HG02642 (cell line): Measurements from ENCODE around the gene MSRB1.

Experiments
- ATAC-seq: cut with Tn5 transposase; IDR thresholded peaks from one replicate; pipeline ENCODE4 v1.9.1; 2021; ENCODE audit warnings: mild to moderate bottlenecking; ENCODE audit not compliant: unreplicated experiment, poor library complexity

Gene MSRB1

DNA sequence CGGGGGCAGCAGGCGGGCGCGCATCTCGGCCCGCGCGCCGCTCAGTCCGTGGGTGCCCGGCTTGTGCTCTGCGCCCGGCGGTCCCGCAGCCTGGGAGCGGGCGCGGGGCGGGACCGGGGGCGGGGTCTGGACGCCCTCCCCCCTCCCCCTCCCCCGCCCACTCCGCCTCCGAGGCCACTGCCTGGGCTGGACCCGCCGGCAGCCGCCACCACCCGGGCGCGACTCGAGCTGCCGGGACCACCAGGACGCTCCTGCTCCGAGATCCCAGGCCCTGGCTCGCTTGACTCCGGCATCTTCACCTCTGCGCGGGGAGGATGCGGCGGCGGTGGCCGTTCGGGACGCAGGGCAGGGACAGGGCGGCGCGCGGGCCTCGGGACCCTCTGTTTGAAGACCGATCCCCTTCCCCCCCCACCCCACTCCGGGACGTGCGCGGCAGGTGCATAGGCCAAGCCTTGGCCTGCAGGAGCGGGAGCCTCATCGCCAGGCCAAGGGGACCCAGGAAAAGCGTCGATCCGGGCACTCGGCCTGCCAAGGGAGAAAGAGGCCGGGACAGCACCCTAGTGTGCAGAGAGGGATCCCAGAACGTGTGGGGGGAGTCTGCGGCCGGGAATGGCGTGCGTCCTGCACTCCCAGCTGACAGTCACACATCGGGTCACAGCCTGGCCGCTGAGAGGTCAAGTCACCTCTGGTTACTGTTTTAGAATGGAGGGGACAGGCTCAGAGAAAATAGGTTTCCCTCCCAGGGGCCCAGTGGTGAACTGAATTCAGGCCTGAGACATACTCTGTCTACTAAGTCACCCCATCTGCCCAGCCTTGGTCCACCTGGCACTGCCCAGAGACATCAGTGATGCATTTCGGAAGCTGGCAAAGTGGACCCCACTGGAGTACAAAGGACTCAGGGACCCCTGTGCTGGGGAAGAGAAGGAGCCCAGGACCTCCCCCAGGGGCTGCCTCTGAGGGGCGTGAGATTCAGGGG lies 24.4 kb downstream of the MSRB1 start, which contains the start of gene HS3ST6:
HS3ST6 (minus strand) TSS at position 65 of the 976 bp plus-strand sequence. CDS start 92 bp downstream, outside the sequence.
- no peak for ATAC-seq

DNA sequence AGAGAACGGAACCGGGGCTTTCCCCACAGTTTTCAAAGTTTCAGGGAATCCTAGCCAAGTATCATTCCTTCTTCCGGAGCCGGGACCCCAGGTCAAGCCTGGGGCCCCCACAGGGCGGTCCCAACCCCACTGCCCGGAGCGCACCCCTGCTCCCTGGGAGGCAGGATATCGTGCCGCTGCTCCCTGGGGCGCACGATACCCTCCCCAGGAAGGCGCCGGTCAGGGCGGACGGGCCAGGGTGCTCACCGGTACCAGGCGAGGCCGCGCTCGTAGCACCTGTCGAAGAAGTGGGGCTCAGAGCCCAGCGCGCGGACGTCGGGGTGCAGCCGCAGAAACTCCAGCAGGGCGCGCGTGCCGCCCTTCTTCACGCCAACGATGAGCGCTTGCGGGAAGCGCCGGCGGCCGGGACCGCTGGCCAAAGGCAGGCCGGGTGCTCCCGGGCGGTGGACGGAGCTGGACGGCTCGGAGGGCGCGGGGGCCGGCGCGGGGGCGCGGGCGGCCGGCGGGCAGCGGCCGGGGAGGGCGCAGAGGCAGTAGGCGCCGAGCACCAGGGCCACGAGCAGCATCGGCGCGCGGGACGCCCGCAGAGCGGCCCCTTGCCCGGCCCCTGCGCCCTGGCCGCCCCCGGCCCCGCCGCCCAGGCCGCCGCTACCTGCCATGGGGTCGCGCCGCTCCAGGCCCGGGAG lies 25.2 kb downstream of the MSRB1 start:
- ATAC-seq: no peak

- no peak for ATAC-seq
These were observed 25.8 kb downstream of the MSRB1 start for GRCh38 chr16:1917056-1917664.

DNA sequence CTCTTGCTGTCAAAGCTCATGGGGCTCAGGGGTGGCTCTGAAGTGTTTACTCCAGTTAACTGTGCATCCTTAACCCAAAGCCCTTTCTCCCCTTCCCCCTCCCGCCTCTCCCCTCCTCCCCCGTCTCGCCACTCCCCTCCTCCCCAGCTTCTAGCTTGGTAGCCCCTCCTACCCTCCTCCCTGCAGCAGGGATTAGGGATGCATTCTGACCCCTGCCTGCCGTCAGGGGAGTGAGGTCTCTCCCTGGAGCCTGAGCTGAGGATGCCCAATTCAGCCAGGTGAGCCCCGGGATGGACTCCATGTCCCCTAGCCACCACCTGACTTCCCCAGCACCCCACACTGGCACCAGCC lies 26.4 kb downstream of the MSRB1 start:
- ATAC-seq: no peak

GRCh38 chr16:1915732-1916639 lies 27.0 kb downstream of the MSRB1 start:
- ATAC-seq: no peak

DNA sequence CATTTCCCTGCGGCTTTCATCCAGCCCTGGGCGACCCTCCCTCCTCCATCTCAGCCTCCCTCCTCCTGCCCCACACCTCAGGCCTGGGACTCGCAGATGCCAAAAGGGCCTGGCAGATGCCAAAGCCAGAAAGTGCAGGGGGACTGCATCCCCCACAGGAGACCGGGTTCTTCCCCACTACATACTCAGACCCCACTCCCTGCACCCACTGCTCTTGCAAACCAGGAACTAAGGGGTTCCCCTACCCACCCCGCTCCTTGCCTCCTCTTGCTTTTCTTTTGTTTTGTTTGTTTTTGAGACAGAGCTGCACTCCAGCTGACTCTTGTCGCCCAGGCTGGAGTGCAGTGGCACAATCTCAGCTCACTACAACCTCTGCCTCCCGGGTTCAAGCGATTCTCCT lies 28.0 kb downstream of the MSRB1 start:
- ATAC-seq: no peak

- ATAC-seq: no peak
These were observed 28.9 kb downstream of the MSRB1 start for GRCh38 chr16:1914084-1914608.

DNA sequence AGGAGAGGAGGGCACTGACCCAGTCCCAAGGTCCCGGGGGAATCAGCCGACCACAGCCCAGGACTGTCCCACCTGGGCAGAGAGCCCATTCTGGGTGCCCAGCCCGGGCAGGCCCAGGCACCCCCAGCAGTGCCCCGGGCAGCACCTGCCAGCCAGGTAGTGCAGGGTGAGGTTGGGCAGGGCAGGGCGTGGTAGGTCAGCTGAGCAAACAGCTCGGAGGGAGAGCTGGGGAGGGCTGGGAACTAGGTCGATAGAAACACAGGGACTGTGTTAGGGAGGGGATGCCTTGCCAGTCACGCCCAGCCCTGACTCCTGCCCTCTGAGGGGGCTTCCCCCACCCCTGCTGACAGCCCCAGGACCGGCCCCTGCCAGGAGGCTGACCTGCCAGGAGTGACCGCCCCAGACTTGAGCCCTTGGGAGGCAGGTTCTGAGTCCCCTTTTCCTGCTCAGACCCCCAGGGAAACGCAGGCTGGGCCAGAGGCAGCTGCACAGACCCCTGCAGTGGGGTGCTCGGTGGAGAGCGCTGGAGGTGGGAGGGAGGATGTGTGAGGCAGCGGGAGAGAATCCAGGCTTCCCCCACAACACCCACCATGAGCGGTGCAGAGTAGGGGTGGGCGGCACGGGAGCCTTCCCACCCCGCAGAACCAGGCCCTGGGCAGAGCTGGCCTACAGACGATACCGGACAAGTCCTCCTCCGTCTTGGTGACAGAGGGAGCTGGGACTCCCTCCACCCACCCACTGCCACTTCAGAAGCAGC lies 29.5 kb downstream of the MSRB1 start:
- ATAC-seq: no peak

DNA sequence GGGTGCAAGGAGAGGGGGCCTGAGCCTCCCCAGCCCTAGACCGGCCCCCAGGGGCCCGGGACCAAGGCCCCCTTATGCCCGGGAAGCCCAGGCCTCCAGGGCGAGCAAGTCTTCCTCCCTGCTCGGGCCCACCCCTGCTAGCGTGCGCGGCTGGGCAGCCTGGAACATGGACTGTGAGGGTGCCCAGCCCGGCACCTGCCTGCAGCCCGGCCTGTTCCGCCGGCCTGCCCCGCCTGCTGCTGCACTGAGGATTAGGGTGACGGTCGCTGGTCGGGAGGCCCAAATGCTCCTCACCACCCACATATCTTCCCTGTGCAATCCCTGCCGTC lies 30.8 kb downstream of the MSRB1 start:
- ATAC-seq: no peak

- no peak for ATAC-seq
These were observed 31.4 kb downstream of the MSRB1 start for GRCh38 chr16:1911467-1912214.

GRCh38 chr16:1909561-1910231 lies 33.3 kb downstream of the MSRB1 start:
- ATAC-seq: no peak

GRCh38 chr16:1908983-1909382 lies 34.0 kb downstream of the MSRB1 start:
- no peak for ATAC-seq

DNA sequence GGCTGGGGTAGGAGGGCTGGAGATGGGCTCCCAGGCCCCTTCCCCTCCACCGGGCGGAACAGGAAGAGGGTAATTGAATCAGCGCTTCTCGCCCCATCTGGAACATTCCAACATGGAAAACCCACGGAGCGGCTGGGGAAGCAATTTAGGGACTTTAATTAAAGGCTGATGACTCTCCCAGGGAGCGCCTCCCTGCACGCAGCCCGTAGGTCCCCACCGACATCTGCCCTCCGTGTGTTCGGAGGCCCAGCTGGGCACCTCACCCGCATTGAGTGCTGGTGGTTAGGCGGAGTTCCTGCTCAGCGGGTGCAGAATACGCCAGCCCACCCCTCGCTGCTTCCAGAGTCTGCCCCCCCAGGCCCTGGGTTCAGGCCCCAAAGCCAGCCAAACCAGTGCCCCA lies 34.8 kb downstream of the MSRB1 start:
- no peak for ATAC-seq

GRCh38 chr16:1907226-1907860 lies 35.7 kb downstream of the MSRB1 start:
- no peak for ATAC-seq

DNA sequence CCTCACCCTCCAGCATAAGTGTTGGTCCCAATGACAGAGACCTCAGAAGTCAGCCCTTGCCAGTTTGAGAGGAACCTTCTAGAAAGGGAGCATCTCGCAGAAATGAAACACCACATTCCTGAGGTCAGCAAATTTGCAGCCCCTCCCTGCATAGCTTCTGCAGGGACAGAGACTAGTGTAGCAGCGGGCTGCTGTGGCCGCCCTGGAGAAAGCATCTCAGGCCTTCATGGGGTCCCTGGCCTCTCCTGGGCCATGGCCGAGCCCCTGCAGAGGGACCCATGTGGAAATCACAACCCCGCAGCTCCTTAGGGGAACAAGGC lies 36.2 kb downstream of the MSRB1 start:
- no peak for ATAC-seq

DNA sequence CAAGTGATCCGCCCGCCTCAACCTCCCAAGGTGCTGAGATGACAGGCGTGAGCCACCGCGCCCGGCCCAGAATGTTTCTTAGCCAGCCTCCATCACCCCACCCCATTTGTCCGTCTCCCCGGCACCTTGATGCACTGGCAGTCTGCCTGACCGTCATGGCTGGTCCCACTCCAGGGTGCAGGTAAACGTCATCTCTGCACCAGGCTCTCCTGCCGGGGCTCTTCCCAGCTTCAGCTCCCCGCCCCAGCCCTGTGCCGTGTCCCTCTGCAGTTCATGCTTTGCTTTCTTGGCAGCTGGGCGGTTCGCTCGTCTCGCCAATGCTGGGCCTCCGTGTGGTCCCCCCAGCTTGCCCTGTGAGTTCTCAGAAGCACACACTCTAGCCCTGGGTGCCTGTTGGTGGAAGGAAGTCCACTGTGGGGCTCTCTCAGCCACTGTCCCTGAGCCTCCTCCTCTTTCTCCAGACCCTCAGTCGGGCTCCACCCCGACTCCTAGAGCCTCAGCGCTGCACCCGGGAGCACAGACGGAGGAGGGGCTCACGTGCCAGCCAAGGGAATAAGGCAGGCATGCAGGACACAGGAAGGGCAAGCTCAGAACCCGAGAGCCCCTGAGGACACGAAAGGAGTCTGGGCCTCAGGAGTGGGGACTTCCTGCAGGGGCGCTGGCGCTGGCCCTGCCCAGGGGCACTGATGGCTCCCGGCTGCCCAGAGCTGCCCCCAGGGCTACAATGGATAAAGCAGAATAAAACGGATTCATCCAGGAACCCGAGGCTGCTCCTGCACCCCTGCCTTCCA lies 36.7 kb downstream of the MSRB1 start:
- ATAC-seq: no peak
